Measurements from ENCODE around the gene HSPA1B. TPM values are rescaled to one million over a fixed set of nuclear protein-coding genes. Genes with fewer than 3 reads are reported as not detected.

The HSPA1B gene
- total RNA-seq, 1 experiment from 2014 or later, result 85.1 TPM

DNA sequence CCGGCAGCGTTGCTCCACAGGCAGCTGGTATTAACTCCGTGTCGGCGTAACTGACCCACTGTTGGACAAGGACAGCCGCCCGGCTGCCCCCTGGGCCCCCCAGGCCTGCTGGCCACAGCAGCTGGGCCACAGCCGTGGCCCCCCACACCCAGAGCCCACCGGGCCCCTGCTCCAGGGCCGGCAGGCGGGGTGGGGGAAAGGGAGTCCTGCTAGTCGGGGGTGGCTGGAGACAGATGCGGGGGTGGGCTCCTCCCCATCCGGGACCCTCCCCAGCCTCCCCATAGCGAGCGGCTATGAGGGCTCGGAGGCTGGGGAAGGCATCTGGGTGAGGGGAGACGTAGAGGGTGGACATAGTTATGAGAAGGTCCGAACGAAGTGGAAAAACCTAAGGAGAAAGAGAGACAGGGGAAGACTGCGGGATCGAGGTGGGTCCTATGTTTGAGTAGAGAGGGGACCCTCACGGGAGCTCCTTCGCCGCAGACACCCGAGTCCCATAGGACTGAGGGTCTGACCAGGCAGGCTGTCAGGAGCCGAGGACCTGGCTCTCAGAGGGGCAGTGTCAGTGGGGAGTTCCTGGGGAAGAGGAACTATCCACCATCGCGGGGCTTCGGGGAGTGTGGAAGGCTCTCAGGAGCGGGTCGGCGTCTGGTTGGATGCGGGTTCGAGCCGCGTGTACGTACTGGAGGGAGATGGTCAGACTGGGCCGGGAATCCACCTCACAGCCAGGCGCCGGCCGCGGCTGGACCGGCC lies 32.5 kb upstream of the HSPA1B start:
- Histone ChIP-seq H2BK20ac (ENCODE audit: low read depth, low read length, poor library complexity, severe bottlenecking) (no peak overlapping the region), H3K14ac (ENCODE audit: insufficient read depth, low read length) (peak overlapping the region; percentile 72; the same call in 1 of the 2 replicates), H3K9ac (ENCODE audit: extremely low read depth, insufficient read length, low read length) (peak overlapping the region; percentile 72), H2BK15ac (ENCODE audit: low read depth, low read length) (no peak overlapping the region), H3K79me1 (ENCODE audit: insufficient read depth, low read depth, low read length, poor library complexity, severe bottlenecking) (no peaks in the 10 kb centered on the region), H3T11ph (ENCODE audit: low read length) (no peak overlapping the region), H3K4ac (ENCODE audit: low read depth, low read length) (no peak overlapping the region), H4K20me1 (ENCODE audit: control insufficient read depth, insufficient read depth, insufficient read length) (no peaks in the 10 kb centered on the region), H3K4me2 (ENCODE audit: insufficient read depth, insufficient read length, low read length) (peak overlapping the region; percentile 77), H2BK120ac (ENCODE audit: low read depth, low read length, poor library complexity, severe bottlenecking) (no peak overlapping the region), H3K4me1 (ENCODE audit: insufficient read depth, low read length) (no peaks in the 10 kb centered on the region), H4K8ac (replicated peaks; ENCODE audit: insufficient read length, low read depth, low read length) (no peak overlapping the region), H3K18ac (ENCODE audit: insufficient read length, low read depth, low read length) (peak overlapping the region; percentile 68), H2AK5ac (ENCODE audit: insufficient read length, low read length) (no peak overlapping the region), H3K27me3 (ENCODE audit: insufficient read depth, low read length) (no peaks in the 10 kb centered on the region), H3K27ac (ENCODE audit: insufficient read length, low read depth, low read length) (no peak overlapping the region), H3K23ac (ENCODE audit: insufficient read length, low read depth, low read length) (no peak overlapping the region), H2AFZ (ENCODE audit: low read length) (no peak overlapping the region), H3K79me2 (ENCODE audit: insufficient read depth, low read length) (peaks cover 2% of the 10 kb centered on the region; the same call in 1 of the 2 replicates), H2BK12ac (ENCODE audit: insufficient read length, low read depth, low read length) (no peak overlapping the region), H2BK5ac (ENCODE audit: insufficient read length, low read length) (no peak overlapping the region), H4K91ac (ENCODE audit: insufficient read length, low read depth, low read length) (no peak overlapping the region), H3K9me3 (ENCODE audit: control insufficient read depth, low read depth, low read length) (no peaks in the 10 kb centered on the region), H3K56ac (ENCODE audit: insufficient read length, low read depth, low read length) (no peak overlapping the region), H4K5ac (ENCODE audit: insufficient read length, low read depth, low read length) (no peak overlapping the region), H3K23me2 (ENCODE audit: insufficient read length, low read depth, low read length, poor library complexity, severe bottlenecking) (peaks cover 3% of the 10 kb centered on the region)
- WGBS (ENCODE audit: extremely low coverage, insufficient read length, low lambda C conversion rate), result no CpG with 5 or more reads among the region's 44 CpGs
- no peaks in the 10 kb centered on the region for H3K27me3 Mint-ChIP-seq (ENCODE audit: low read depth)
- DNase-seq, result no peak
- H3K36me3 Mint-ChIP-seq (ENCODE audit: insufficient read depth in 1 of 3, low read depth in 3 of 3), result peaks cover 14 to 57% (median 46%) of the 10 kb centered on the region in 3 experiments
- H3K27ac Mint-ChIP-seq, result peak overlapping the region; percentile 97 to 98 (median 98)
- no peaks in the 10 kb centered on the region for H3K9me3 Mint-ChIP-seq
- H3K4me3 Mint-ChIP-seq, result peak overlapping the region; percentile 98
- TF ChIP-seq, protein P1, sequence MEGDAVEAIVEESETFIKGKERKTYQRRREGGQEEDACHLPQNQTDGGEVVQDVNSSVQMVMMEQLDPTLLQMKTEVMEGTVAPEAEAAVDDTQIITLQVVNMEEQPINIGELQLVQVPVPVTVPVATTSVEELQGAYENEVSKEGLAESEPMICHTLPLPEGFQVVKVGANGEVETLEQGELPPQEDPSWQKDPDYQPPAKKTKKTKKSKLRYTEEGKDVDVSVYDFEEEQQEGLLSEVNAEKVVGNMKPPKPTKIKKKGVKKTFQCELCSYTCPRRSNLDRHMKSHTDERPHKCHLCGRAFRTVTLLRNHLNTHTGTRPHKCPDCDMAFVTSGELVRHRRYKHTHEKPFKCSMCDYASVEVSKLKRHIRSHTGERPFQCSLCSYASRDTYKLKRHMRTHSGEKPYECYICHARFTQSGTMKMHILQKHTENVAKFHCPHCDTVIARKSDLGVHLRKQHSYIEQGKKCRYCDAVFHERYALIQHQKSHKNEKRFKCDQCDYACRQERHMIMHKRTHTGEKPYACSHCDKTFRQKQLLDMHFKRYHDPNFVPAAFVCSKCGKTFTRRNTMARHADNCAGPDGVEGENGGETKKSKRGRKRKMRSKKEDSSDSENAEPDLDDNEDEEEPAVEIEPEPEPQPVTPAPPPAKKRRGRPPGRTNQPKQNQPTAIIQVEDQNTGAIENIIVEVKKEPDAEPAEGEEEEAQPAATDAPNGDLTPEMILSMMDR (conservative IDR thresholded peaks at IDR 0.05), result no peak
- peaks cover 10% of the 10 kb centered on the region in 2 experiments for H3K4me1 Mint-ChIP-seq

Data from H9 (cell line).